ENCODE results near the gene SLC22A2. TPM values are rescaled to one million over a fixed set of nuclear protein-coding genes. Genes with fewer than 3 reads are reported as not detected.

SLC22A2 gene
- total and polyA plus RNA-seq, 9 donors: 0.04 to 0.32 (median 0.11) TPM; not detected in 3

DNA sequence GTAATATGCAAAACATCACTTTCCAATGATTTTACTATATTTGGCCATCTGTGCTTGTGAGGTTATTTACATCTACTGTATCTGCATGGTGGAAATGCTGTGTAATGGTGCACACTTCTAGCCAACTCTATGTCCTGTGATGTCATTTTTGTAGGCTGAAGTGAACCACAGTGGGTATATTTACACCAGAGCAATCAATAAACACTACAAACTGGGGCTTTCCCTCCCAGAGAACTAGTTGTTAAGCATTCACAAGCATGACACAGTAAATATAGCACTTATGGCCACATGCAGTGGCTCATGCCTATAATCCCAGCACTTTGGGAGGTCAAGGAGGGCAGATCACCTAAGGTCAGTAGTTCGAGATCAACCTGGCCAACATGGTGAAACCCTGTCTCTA, 4.9 kb downstream of the SLC22A2 start:
- no CpG with 5 or more reads among the region's 1 CpG for WGBS (ENCODE audit: insufficient coverage)
- Histone ChIP-seq H3K27me3 (ENCODE audit: control insufficient read depth, insufficient read depth, low read length) (no peaks in the 10 kb centered on the region), H3K9me3 (replicated peaks; ENCODE audit: control insufficient read depth, low read depth, low read length) (no peaks in the 10 kb centered on the region), H3K36me3 (ENCODE audit: control insufficient read depth, insufficient read depth, low read length) (no peaks in the 10 kb centered on the region), H3K27ac (ENCODE audit: low read length) (no peak overlapping the region), H3K4me3 (ENCODE audit: low read length) (no peak overlapping the region), H3K4me1 (ENCODE audit: control insufficient read depth, insufficient read depth, low read length) (peaks cover 4% of the 10 kb centered on the region)
- no peak for DNase-seq

DNA sequence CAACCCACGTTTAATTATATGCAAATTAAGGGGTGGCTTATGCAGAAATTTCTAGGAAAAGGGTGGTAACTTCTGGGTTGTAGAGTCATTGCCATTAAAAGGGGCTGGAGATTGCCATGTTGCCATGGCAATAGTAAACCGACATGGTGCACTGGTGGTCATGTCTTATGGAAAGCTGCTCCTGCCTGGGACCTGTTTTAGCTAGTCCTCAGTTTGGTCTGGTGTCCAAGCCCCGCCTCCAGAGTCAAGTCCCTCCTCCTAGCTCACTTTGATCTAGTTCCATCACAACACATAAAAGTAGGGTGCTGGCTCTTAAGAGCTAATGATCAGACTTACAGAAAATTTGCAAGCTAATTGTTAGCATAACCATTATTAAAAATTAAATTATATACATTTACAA, 5.3 kb downstream of the SLC22A2 start:
- DNase-seq: no peak
- H3K27me3 ChIP-seq (ENCODE audit: control insufficient read depth, insufficient read depth, low read length): no peaks in the 10 kb centered on the region
- no peak overlapping the region for H3K4me3 ChIP-seq (ENCODE audit: low read length)
- H3K4me1 ChIP-seq (ENCODE audit: control insufficient read depth, insufficient read depth, low read length): peaks cover 4% of the 10 kb centered on the region
- H3K27ac ChIP-seq (ENCODE audit: low read length): no peak overlapping the region
- H3K9me3 ChIP-seq (replicated peaks; ENCODE audit: control insufficient read depth, low read depth, low read length): no peaks in the 10 kb centered on the region
- no peaks in the 10 kb centered on the region for H3K36me3 ChIP-seq (ENCODE audit: control insufficient read depth, insufficient read depth, low read length)
- 60% methylated on average over 1 of the region's 3 CpGs for WGBS (ENCODE audit: insufficient coverage)

DNA sequence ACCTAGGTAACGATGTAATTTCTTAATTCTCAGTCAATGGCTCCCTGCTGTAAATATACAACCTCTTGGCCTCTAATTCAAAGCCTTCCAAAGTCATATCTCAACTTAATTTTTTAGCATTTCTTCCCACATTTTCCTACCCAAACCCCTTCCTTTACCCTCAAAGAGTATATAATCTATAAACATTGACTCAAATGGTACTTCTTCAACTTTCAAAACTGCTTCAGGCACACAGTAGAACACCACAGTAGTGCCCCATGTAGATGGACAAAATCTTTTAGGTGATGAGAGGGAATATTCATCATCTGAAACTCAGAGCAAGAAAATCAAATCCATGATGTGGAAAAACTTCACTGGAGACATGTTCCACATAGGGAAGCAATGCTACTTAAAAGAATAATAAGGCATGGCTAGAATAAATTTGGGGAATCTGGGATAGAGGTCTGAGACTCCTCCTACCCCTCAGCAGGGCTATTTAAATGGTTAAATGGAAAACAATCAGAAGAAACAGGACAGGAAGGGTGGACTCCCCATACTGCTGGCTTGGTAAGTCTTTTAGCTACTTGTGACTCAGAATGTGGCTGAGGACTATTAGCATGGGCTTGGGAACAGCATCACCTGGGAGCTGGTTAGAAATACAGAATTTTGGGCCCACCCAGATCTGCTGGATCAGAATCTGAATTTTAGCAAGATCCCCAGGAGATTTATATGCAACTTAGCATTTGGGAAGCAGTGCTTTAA, 6.4 kb downstream of the SLC22A2 start:
- WGBS (ENCODE audit: insufficient coverage): 100% methylated on average over 1 of the region's 1 CpG
- no peak for DNase-seq
- H3K9me3 ChIP-seq (replicated peaks; ENCODE audit: control insufficient read depth, low read depth, low read length): no peaks in the 10 kb centered on the region
- H3K27ac ChIP-seq (ENCODE audit: low read length): no peak overlapping the region
- H3K27me3 ChIP-seq (ENCODE audit: control insufficient read depth, insufficient read depth, low read length): no peaks in the 10 kb centered on the region
- no peak overlapping the region for H3K4me3 ChIP-seq (ENCODE audit: low read length)
- H3K36me3 ChIP-seq (ENCODE audit: control insufficient read depth, insufficient read depth, low read length): no peaks in the 10 kb centered on the region
- H3K4me1 ChIP-seq (ENCODE audit: control insufficient read depth, insufficient read depth, low read length): peaks cover 4% of the 10 kb centered on the region

GRCh38 chr6:160249671-160250070, 8.9 kb downstream of the SLC22A2 start:
- no peak overlapping the region for H3K27ac ChIP-seq (ENCODE audit: low read length)
- no CpG with 5 or more reads among the region's 3 CpGs for WGBS (ENCODE audit: insufficient coverage)
- no peaks in the 10 kb centered on the region for H3K27me3 ChIP-seq (ENCODE audit: control insufficient read depth, insufficient read depth, low read length)
- H3K4me1 ChIP-seq (ENCODE audit: control insufficient read depth, insufficient read depth, low read length): no peaks in the 10 kb centered on the region
- H3K9me3 ChIP-seq (replicated peaks; ENCODE audit: control insufficient read depth, low read depth, low read length): no peaks in the 10 kb centered on the region
- H3K4me3 ChIP-seq (ENCODE audit: low read length): no peak overlapping the region
- no peak for DNase-seq
- no peaks in the 10 kb centered on the region for H3K36me3 ChIP-seq (ENCODE audit: control insufficient read depth, insufficient read depth, low read length)

GRCh38 chr6:160248538-160248937, 10.1 kb downstream of the SLC22A2 start:
- Histone ChIP-seq H3K4me3 (ENCODE audit: low read length) (no peak overlapping the region), H3K27me3 (ENCODE audit: control insufficient read depth, insufficient read depth, low read length) (no peaks in the 10 kb centered on the region)
- no CpG with 5 or more reads among the region's 1 CpG for WGBS (ENCODE audit: insufficient coverage)

DNA sequence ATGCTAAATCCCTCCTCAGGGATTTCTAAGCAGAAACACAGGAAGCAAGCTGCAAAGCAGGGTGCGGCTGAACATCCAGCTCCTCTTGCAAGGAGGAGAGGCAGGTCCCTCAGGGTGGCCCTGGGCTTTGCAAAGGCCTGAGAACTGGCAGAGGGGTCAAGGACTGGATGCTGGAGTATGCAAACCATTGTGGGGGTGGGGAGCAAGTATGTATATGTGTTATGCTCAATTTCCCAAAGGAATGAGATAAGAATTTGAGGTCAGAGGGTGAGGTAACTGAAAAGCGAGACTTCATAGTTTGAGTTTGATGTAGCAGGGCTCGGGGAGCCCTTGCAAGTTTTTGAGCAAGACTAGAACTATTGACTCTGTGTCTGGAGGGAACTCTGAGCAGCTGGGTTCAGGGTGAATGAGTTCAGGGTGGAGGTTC, 11.2 kb downstream of the SLC22A2 start:
- DNase-seq: peak; percentile 40
- no peak overlapping the region for H3K27ac ChIP-seq (ENCODE audit: low read length)

More at GRCh38 chr6:160248538-160248937, 10.1 kb downstream of the SLC22A2 start:
- Histone ChIP-seq H3K9me3 (replicated peaks; ENCODE audit: control insufficient read depth, low read depth, low read length) (no peaks in the 10 kb centered on the region), H3K4me1 (ENCODE audit: control insufficient read depth, insufficient read depth, low read length) (no peaks in the 10 kb centered on the region), H3K36me3 (ENCODE audit: control insufficient read depth, insufficient read depth, low read length) (no peaks in the 10 kb centered on the region), H3K27ac (ENCODE audit: low read length) (no peak overlapping the region)
- no peak for DNase-seq

GRCh38 chr6:160240691-160241084, 17.9 kb downstream of the SLC22A2 start:
- WGBS (ENCODE audit: insufficient coverage): no CpG with 5 or more reads among the region's 1 CpG
- Histone ChIP-seq H3K9me3 (replicated peaks; ENCODE audit: control insufficient read depth, low read depth, low read length) (peaks cover 8% of the 10 kb centered on the region), H3K27ac (ENCODE audit: low read length) (no peak overlapping the region), H3K27me3 (ENCODE audit: control insufficient read depth, insufficient read depth, low read length) (no peaks in the 10 kb centered on the region), H3K36me3 (ENCODE audit: control insufficient read depth, insufficient read depth, low read length) (no peaks in the 10 kb centered on the region), H3K4me3 (ENCODE audit: low read length) (no peak overlapping the region), H3K4me1 (ENCODE audit: control insufficient read depth, insufficient read depth, low read length) (no peaks in the 10 kb centered on the region)
- no peak for DNase-seq

More for the DNA sequence above, 11.2 kb downstream of the SLC22A2 start:
- no peaks in the 10 kb centered on the region for H3K36me3 ChIP-seq (ENCODE audit: control insufficient read depth, insufficient read depth, low read length)
- H3K4me1 ChIP-seq (ENCODE audit: control insufficient read depth, insufficient read depth, low read length): no peaks in the 10 kb centered on the region
- no peak overlapping the region for H3K4me3 ChIP-seq (ENCODE audit: low read length)
- 28% methylated on average over 3 of the region's 3 CpGs for WGBS (ENCODE audit: insufficient coverage)
- H3K9me3 ChIP-seq (replicated peaks; ENCODE audit: control insufficient read depth, low read depth, low read length): no peaks in the 10 kb centered on the region
- H3K27me3 ChIP-seq (ENCODE audit: control insufficient read depth, insufficient read depth, low read length): no peaks in the 10 kb centered on the region

DNA sequence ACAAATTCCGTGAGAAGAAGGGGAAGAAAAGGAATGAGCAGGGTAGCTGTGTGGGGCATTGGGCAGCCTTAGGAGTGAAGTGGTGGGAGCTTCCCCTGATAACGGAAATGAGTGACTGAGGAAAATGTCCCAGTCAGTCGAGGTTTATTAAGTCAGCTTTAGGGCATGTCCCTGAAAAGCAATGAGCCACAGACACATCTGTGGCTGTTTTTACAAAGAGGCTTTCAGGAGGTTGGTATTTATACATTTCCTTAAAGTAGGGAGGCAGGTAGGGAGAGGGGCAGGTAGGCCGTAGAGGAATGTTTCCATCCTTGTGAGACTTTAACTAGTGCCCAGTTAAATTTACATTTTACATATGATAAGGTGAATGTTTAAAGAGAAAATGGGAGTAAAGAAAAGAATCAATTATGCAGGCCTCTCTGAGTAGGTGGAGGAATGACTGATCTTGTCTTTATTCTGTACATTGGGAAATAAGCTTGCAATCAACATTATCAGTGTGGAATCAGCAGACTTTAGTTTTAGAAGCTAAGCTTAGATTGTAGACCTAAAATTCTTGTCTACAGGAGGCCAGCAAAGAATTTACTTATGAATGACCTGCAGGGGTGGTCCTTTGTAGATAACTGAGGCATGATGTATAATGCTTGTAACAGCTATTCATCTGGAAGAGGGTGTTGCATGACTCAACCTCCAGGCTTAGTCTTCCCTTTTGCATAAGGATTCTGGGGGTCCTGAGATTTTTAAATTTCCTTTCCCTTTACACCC, 18.5 kb downstream of the SLC22A2 start:
- WGBS (ENCODE audit: insufficient coverage): 75% methylated on average over 2 of the region's 4 CpGs
- no peaks in the 10 kb centered on the region for H3K27me3 ChIP-seq (ENCODE audit: control insufficient read depth, insufficient read depth, low read length)
- H3K4me3 ChIP-seq (ENCODE audit: low read length): no peak overlapping the region
- H3K4me1 ChIP-seq (ENCODE audit: control insufficient read depth, insufficient read depth, low read length): no peaks in the 10 kb centered on the region
- H3K27ac ChIP-seq (ENCODE audit: low read length): no peak overlapping the region
- DNase-seq: no peak
- peaks cover 8% of the 10 kb centered on the region for H3K9me3 ChIP-seq (replicated peaks; ENCODE audit: control insufficient read depth, low read depth, low read length)
- no peaks in the 10 kb centered on the region for H3K36me3 ChIP-seq (ENCODE audit: control insufficient read depth, insufficient read depth, low read length)

DNA sequence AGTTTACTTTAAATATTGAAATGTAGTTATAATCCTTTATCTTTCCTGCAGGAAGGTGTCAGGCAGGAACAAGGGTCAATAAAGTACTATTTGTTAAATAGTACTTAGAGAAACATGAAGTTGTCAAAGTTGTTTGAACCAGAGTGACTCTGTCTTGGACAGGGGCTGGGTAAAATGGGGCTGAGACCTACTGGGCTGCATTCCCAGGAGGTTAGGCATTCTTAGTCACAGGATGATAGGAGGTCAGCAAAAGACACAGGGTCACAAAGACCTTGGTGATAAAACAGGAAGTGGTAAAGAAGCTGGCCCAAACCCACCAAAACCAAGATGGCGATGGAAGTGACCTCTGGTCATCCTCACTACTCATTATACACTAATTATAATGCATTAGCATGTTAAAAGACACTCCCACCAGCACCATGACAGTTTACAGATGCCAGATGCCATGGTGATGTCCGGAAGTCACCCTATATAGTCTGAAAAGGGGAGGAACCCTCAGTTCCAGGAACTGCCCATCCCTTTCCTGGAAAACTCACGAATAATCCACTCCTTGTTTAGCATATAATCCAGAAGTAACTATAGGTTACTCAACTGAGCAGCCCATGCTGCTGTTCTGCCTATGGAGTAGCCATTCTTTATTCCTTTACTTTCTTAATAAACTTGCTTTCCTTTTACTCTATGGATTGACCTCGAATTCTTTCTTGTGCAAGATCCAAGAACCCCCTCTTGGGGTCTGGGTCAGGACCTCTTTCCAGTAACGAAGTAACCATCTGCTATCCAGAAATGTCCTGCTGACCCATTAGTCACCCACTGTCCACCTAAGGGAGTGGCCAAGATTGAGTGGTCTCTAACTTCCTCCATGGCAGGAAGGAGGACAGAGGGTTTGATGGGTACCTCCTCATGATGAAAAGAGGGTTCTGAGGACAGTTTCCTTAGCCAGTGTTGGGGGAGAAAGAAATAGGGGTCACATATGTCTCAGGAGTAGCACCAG, 19.6 kb downstream of the SLC22A2 start:
- Histone ChIP-seq H3K36me3 (ENCODE audit: control insufficient read depth, insufficient read depth, low read length) (no peaks in the 10 kb centered on the region), H3K4me3 (ENCODE audit: low read length) (no peak overlapping the region), H3K9me3 (replicated peaks; ENCODE audit: control insufficient read depth, low read depth, low read length) (peaks cover 8% of the 10 kb centered on the region), H3K27ac (ENCODE audit: low read length) (no peak overlapping the region), H3K4me1 (ENCODE audit: control insufficient read depth, insufficient read depth, low read length) (no peaks in the 10 kb centered on the region), H3K27me3 (ENCODE audit: control insufficient read depth, insufficient read depth, low read length) (no peaks in the 10 kb centered on the region)
- DNase-seq: no peak
- WGBS (ENCODE audit: insufficient coverage): no CpG with 5 or more reads among the region's 5 CpGs
